ENCODE data around the gene NEUROG1. TPM values are rescaled to one million over a fixed set of nuclear protein-coding genes. Genes with fewer than 3 reads are reported as not detected.
A peak's percentile ranks its signal among the peaks of the same experiment; 100 is the strongest.

NEUROG1 gene
- total and polyA plus RNA-seq, 7 donors = not detected

GRCh38 chr5:135566422-135567400, 30.9 kb upstream of the NEUROG1 start:
- no peak for TF ChIP-seq CTCF (IDR thresholded peaks at IDR 0.05)
- H3K36me3 ChIP-seq (ENCODE audit: insufficient read depth in 1 of 2, low read depth in 1 of 2) = no peaks in the 10 kb centered on the region
- intact Hi-C loops (cut with DNase I) = loop anchor here in 1 of 2 donors (10.0 kb wide), 1 partner anchor 158 kb away; no protein-coding TSS in a partner anchor
- no peaks in the 10 kb centered on the region for H3K4me1 ChIP-seq
- ATAC-seq = peak in 3 of 4 donors; percentile 8 to 22 (median 11)
- WGBS, 3 donors = 76 to 85% (median 84%) methylated on average over 16 of the region's 16 CpGs
- no peak overlapping the region for H3K4me3 ChIP-seq
- peaks cover 0 to under 1% (median 0%) of the 10 kb centered on the region in 3 donors for H3K27me3 ChIP-seq (ENCODE audit: insufficient read depth in 3 of 3, low read length in 2 of 3)
- no peaks in the 10 kb centered on the region for H3K9me3 ChIP-seq
- H3K27ac ChIP-seq = no peak overlapping the region
- no peak for DNase-seq

GRCh38 chr5:135565725-135566421, 30.1 kb upstream of the NEUROG1 start:
- H3K9me3 ChIP-seq = no peaks in the 10 kb centered on the region
- H3K27ac ChIP-seq = no peak overlapping the region
- H3K4me3 ChIP-seq = no peak overlapping the region
- 33 to 43% (median 34%) methylated on average over 16 of the region's 16 CpGs for WGBS, 3 donors
- no peaks in the 10 kb centered on the region for H3K36me3 ChIP-seq (ENCODE audit: insufficient read depth in 1 of 2, low read depth in 1 of 2)
- H3K27me3 ChIP-seq (ENCODE audit: insufficient read depth in 3 of 3, low read length in 2 of 3) = no peaks in the 10 kb centered on the region
- peak; percentile 78 to 88 (median 82) for ATAC-seq
- intact Hi-C loops (cut with DNase I) = loop anchor here in 1 of 2 donors (10.0 kb wide), 1 partner anchor 159 kb away; no protein-coding TSS in a partner anchor
- DNase-seq = peak; percentile 69 to 88
- H3K4me1 ChIP-seq = no peaks in the 10 kb centered on the region
- TF ChIP-seq CTCF (IDR thresholded peaks at IDR 0.05) = peak; percentile 86

DNA sequence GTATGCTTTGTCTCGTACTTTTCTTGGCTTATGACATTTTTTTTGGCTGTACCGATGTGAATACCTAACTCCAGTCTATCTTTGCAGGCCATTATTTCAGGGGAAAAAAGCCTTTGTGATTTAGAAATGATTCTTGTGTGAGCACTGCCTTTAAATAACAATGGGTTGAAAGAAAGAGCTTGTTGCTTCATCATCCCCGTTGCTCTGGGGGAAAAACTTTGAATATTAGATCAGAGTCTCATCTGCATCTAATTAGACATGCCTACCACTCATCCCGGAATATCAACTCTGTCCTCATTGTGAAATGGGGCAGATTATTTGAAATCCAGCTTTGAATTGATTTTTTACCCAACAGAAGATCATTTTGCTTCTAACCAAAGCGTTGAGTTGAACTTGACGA, 29.5 kb upstream of the NEUROG1 start:
- intact Hi-C loops (cut with DNase I) = loop anchor here in 1 of 2 donors (10.0 kb wide), 1 partner anchor 160 kb away; no protein-coding TSS in a partner anchor
- no peak overlapping the region for H3K4me3 ChIP-seq
- 78 to 85% (median 81%) methylated on average over 6 of the region's 6 CpGs for WGBS, 3 donors

GRCh38 chr5:135564331-135564730, 28.6 kb upstream of the NEUROG1 start:
- DNase-seq (no peak), ATAC-seq (no peak)
- Histone ChIP-seq H3K27me3 (ENCODE audit: insufficient read depth in 3 of 3, low read length in 2 of 3) (peaks cover 0 to 5% (median 0%) of the 10 kb centered on the region in 3 donors), H3K9me3 (no peaks in the 10 kb centered on the region), H3K4me3 (no peak overlapping the region), H3K27ac (no peak overlapping the region), H3K36me3 (ENCODE audit: insufficient read depth in 1 of 2, low read depth in 1 of 2) (no peaks in the 10 kb centered on the region), H3K4me1 (no peaks in the 10 kb centered on the region)
- intact Hi-C loops (cut with DNase I) = loop anchor here (5.0 to 10.0 kb wide), 2 partner anchors 160 to 268 kb away; partner anchors contain the start of gene SLC25A48 (in 1 of the 2)
- 76 to 78% (median 76%) methylated on average over 5 of the region's 5 CpGs for WGBS, 3 donors
- TF ChIP-seq CTCF (IDR thresholded peaks at IDR 0.05) = no peak

More for the DNA sequence above, 29.5 kb upstream of the NEUROG1 start:
- no peak for DNase-seq
- Histone ChIP-seq H3K9me3 (no peaks in the 10 kb centered on the region), H3K36me3 (ENCODE audit: insufficient read depth in 1 of 2, low read depth in 1 of 2) (no peaks in the 10 kb centered on the region), H3K27me3 (ENCODE audit: insufficient read depth in 3 of 3, low read length in 2 of 3) (no peaks in the 10 kb centered on the region), H3K27ac (no peak overlapping the region), H3K4me1 (no peaks in the 10 kb centered on the region)
- no peak for TF ChIP-seq CTCF (IDR thresholded peaks at IDR 0.05)
- ATAC-seq = no peak

Measured in psoas muscle (tissue), 8 donors.